Testis (tissue), 3 donors: ENCODE data around the gene MYH11. TPM values are rescaled to one million over a fixed set of nuclear protein-coding genes. Genes with fewer than 3 reads are reported as not detected.
"Not testable (repeated sequence)": the region's sequence is repeated elsewhere in the genome, so short reads cannot be mapped to it uniquely, and the experiment has no call there.

ENCODE experiments used
- DNase-seq: peaks from one replicate; pipeline ENCODE4 v3.0.0-alpha.2; 2019
- H3K27ac ChIP-seq, 2 donors: fragments of 200-600 bp; sonication (generic); one replicate each; pipeline ENCODE4 v1.5.1; 2019
- H3K27me3 ChIP-seq: fragments of 200-600 bp; sonication (generic); one replicate; pipeline ENCODE4 v1.5.1; 2019
- H3K36me3 ChIP-seq: fragments of 200-600 bp; sonication (generic); one replicate; pipeline ENCODE4 v1.5.1; 2017; ENCODE audit warnings: low read depth; ENCODE audit errors: missing control alignments
- H3K4me1 ChIP-seq: fragments of 200-600 bp; sonication (generic); one replicate; pipeline ENCODE4 v1.5.1; 2019
- H3K4me3 ChIP-seq, 2 donors: fragments of 200-600 bp; sonication (generic); one replicate each; pipeline ENCODE4 v1.5.1; 2017 to 2019
- H3K9me3 ChIP-seq: fragments of 200-600 bp; sonication (generic); one replicate; pipeline ENCODE4 v1.5.1; 2017
- POLR2A ChIP-seq: fragments of 450-650 bp; IDR thresholded peaks from one replicate; pipeline ENCODE4 v1.6.1; 2017; ENCODE audit warnings: antibody characterized with exemption, mild to moderate bottlenecking, moderate library complexity
- WGBS, 2 donors: methylation state at CpG; one replicate each; pipeline ENCODE4 v1.1.5; 2018; 5-methylcytosine and 5-hydroxymethylcytosine counted together
- intact Hi-C: fragments of 100-400 bp; cut with DNase I; formaldehyde crosslinking; loops from one replicate; pipeline ENCODE4 v1.15.1; 2023; ENCODE audit warnings: low total_unique reads
- polyA plus RNA-seq: library from polyadenylated mRNA; stranded (reverse); fragments of 350-450 nt; fragmentation: Illumina TruSeq; extraction: RNeasy Lipid Tissue Mini Kit (QIAGEN cat#74804); gene quantifications from one replicate; pipeline ENCODE4 v1.2.3, GENCODE V29; 2014; ENCODE audit warnings: low read depth, low replicate concordance; ENCODE audit not compliant: insufficient read depth
- total RNA-seq, 2 donors: library from RNA; depleted of rRNA; stranded (reverse); fragments of >200 nt; gene quantifications; one replicate each; pipeline ENCODE4 v1.2.3, GENCODE V29; 2016
- TF ChIP-seq, protein P1 (sequence below), 3 experiments: fragments of 450-650 bp in 2 of 3; fragments of 200-600 bp in 1 of 3; sonication (generic) in 1 of 3; IDR thresholded peaks; one replicate each; pipeline ENCODE4 v1.5.1; 2016 to 2019; ENCODE audit warnings: antibody characterized with exemption in 3 of 3, mild to moderate bottlenecking in 2 of 3, moderate library complexity in 1 of 3

Gene MYH11
- total and polyA plus RNA-seq, 3 donors from 2014 or later = 263 to 276 (median 271) TPM

- peak overlapping the region; percentile 58 to 59 for H3K4me3 ChIP-seq
- no peaks in the 10 kb centered on the region for H3K36me3 ChIP-seq
- no peaks in the 10 kb centered on the region for H3K27me3 ChIP-seq
- TF ChIP-seq POLR2A = no peak
- TF ChIP-seq, protein P1, sequence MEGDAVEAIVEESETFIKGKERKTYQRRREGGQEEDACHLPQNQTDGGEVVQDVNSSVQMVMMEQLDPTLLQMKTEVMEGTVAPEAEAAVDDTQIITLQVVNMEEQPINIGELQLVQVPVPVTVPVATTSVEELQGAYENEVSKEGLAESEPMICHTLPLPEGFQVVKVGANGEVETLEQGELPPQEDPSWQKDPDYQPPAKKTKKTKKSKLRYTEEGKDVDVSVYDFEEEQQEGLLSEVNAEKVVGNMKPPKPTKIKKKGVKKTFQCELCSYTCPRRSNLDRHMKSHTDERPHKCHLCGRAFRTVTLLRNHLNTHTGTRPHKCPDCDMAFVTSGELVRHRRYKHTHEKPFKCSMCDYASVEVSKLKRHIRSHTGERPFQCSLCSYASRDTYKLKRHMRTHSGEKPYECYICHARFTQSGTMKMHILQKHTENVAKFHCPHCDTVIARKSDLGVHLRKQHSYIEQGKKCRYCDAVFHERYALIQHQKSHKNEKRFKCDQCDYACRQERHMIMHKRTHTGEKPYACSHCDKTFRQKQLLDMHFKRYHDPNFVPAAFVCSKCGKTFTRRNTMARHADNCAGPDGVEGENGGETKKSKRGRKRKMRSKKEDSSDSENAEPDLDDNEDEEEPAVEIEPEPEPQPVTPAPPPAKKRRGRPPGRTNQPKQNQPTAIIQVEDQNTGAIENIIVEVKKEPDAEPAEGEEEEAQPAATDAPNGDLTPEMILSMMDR (IDR thresholded peaks at IDR 0.05) = no peak
- peak overlapping the region; percentile 67 to 87 for H3K27ac ChIP-seq
- DNase-seq = no peak
- peaks cover 6% of the 10 kb centered on the region for H3K4me1 ChIP-seq
- H3K9me3 ChIP-seq = no peaks in the 10 kb centered on the region
- WGBS, 2 donors = 14 to 26% methylated on average over 2 of the region's 2 CpGs
- intact Hi-C loops = no loop called here
These were observed 646 bp downstream of the MYH11 start for GRCh38 chr16:15856182-15856581.

DNA sequence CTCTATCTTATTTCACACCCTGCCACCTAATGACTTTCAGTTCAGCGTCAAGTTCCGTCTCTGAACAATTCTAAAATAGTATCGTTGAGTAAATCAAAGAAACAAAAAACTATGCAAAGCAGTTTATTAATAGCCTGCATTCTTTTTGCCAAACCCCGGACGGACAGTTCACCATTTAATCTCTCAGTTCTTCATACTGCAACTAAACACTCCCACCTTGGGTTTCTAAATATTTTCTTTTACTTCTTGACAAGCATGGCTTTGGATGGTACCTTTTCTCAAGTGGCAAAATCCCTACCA is 1.2 kb downstream of the MYH11 start:
- 29 to 39% methylated on average over 5 of the region's 5 CpGs for WGBS, 2 donors
- no peak for TF ChIP-seq POLR2A
- TF ChIP-seq, protein P1 (IDR thresholded peaks at IDR 0.05) = no peak
- Histone ChIP-seq H3K4me1 (peaks cover 6% of the 10 kb centered on the region), H3K27ac (peak overlapping the region; percentile 67 to 87), H3K27me3 (no peaks in the 10 kb centered on the region), H3K9me3 (no peaks in the 10 kb centered on the region), H3K36me3 (no peaks in the 10 kb centered on the region), H3K4me3 (peak overlapping the region; percentile 58 to 59)
- intact Hi-C loops = no loop called here
- DNase-seq = no peak

DNA sequence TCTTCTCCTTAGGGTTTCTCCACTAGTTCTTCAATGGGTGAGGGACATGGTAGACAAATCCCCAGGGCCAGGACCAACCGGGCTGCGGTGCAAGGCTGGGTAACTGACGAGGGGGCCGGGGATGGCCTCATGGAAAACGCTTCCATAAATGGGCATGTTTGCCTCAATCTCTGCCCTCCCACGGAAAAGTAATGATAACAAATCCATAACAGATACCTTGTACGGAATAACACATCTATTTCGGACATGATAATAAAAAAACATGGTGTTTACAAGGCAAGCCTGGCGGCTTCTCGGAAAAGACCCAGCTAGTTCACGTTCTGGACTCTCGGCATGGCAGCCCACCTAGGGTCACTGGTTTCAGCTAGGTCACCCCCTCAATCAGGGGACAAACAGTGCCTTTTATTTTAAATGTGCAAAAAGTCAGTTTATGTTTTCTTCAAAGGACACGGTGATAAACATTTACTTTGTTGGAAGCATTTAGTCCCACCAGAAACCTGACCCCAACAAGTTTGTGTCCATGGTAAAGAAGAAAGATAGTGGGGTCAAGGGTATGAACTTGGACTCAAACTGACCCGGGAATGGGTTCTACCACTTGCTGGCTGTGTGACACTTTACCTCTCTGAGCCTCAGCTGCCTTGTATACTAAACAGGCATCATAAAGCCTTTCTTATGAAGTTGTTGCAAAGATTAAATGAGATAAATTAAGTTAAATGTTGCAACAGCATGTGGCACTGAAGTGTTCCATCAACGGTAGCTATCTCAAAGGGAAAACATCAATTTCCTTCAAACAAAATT is 1.7 kb downstream of the MYH11 start:
- TF ChIP-seq, protein P1 (IDR thresholded peaks at IDR 0.05) = no peak
- no peak for TF ChIP-seq POLR2A
- H3K36me3 ChIP-seq = no peaks in the 10 kb centered on the region
- peaks cover 6% of the 10 kb centered on the region for H3K4me1 ChIP-seq
- H3K27ac ChIP-seq = peak overlapping the region; percentile 67 to 87
- intact Hi-C loops = no loop called here
- no peak for DNase-seq
- no peaks in the 10 kb centered on the region for H3K27me3 ChIP-seq
- H3K4me3 ChIP-seq = peak overlapping the region; percentile 58 to 59
- 47 to 50% methylated on average over 15 of the region's 15 CpGs for WGBS, 2 donors
- no peaks in the 10 kb centered on the region for H3K9me3 ChIP-seq

DNA sequence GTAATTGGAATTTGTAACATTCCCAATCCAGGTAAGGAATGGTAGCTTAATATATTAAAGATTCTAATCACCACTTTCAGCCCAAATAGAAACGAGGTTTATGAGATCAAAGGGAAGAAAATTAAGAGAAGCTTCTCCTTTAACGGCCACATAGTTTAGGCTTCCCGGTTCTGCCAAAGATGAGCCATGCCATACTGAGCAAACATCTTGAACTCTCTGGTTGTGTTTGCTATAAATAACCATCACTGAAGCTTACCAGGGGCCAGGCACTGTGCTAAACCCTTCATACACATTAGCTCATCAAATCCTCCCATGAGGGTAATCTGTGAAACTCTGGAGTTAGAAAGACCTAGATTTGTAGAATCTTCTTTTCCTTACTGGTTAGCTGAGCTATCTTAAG is 2.8 kb downstream of the MYH11 start:
- H3K27ac ChIP-seq = peak overlapping the region; percentile 67 to 87
- intact Hi-C loops = no loop called here
- no peaks in the 10 kb centered on the region for H3K27me3 ChIP-seq
- TF ChIP-seq, protein P1 (IDR thresholded peaks at IDR 0.05) = no peak
- TF ChIP-seq POLR2A = no peak
- H3K4me3 ChIP-seq = peak overlapping the region; percentile 58 to 59
- H3K9me3 ChIP-seq = no peaks in the 10 kb centered on the region
- H3K36me3 ChIP-seq = no peaks in the 10 kb centered on the region
- 52 to 54% methylated on average over 3 of the region's 3 CpGs for WGBS, 2 donors
- peaks cover 6% of the 10 kb centered on the region for H3K4me1 ChIP-seq
- no peak for DNase-seq

DNA sequence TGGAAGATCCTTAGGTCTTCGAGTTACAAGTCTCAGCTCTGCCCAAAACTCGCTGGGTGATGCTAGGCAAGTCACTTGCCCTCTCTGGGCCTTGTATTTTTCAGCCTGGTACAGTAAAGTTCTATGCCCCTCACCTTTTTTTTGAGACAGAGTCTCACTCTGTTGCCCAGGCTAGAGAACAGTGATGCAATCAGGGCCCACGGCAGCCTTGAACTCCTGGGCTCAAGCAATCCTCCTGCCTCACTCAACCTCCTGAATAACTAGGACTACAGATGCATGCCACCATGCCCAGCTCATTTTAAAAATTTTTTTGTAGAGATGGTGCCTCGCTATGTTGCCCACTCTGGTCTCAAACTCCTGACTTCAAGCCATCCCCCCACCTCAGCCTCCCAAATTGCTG is 3.8 kb downstream of the MYH11 start:
- Histone ChIP-seq H3K27ac (peak overlapping the region; percentile 67 to 87), H3K4me1 (peaks cover 6% of the 10 kb centered on the region), H3K27me3 (no peaks in the 10 kb centered on the region), H3K9me3 (no peaks in the 10 kb centered on the region), H3K4me3 (peak overlapping the region; percentile 58 to 59), H3K36me3 (no peaks in the 10 kb centered on the region)
- DNase-seq = no peak
- 69 to 84% methylated on average over 4 of the region's 4 CpGs for WGBS, 2 donors
- intact Hi-C loops = no loop called here
- TF ChIP-seq POLR2A = no peak
- TF ChIP-seq, protein P1 (IDR thresholded peaks at IDR 0.05) = no peak

DNA sequence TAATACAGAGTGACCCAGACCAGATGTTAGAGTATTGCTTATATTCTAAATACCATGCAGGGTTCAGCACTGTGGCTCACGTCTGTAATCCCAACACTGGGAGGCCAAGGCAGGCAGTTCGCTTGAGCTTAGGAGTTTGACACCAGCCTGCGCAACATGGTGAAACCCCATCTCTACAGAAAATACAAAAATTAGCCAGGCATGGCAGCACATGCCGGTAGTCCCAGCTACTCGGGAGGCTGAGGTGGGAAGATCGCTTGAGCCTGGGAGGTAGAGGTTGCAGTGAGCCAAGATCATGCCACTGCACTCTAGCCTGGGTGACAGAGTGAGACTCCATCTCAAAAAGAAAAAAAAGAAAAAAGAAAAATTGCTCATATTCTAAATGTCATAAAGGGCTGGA is 6.3 kb downstream of the MYH11 start:
- intact Hi-C loops, DNase-seq, H3K9me3 ChIP-seq, H3K4me1 ChIP-seq, H3K4me3 ChIP-seq, H3K36me3 ChIP-seq, H3K27me3 ChIP-seq: not testable (repeated sequence)
- 71 to 74% methylated on average over 6 of the region's 6 CpGs for WGBS, 2 donors
- H3K27ac ChIP-seq = peak overlapping the region in 1 of 2 donors; percentile 3
